Body of pancreas (tissue), 4 donors: Measurements from ENCODE around the gene GFRA4.

Experiments used
- CTCF ChIP-seq, 7 experiments: fragments of 450-650 bp in 4 of 7; fragments of 200-600 bp in 3 of 7; sonication (generic) in 3 of 7; IDR thresholded peaks; one replicate each; pipeline ENCODE4 v1.5.1; 2016 to 2019; ENCODE audit warnings: antibody characterized with exemption in 7 of 7
- POLR2A ChIP-seq, 3 donors: fragments of 450-650 bp; IDR thresholded peaks; one replicate each; pipeline ENCODE4 v1.6.1; 2016; ENCODE audit warnings: antibody characterized with exemption in 3 of 3, mild to moderate bottlenecking in 2 of 3

GRCh38 chr20:3640259-3640658 lies 22.9 kb downstream of the GFRA4 start:
- TF ChIP-seq CTCF (IDR thresholded peaks at IDR 0.05) (no peak), POLR2A (IDR thresholded peaks at IDR 0.05) (no peak)
